Calu3 (cell line): ENCODE results near the gene ACOXL. TPM values are rescaled to one million over a fixed set of nuclear protein-coding genes. Genes with fewer than 3 reads are reported as not detected.
A peak's percentile ranks its signal among the peaks of the same experiment; 100 is the strongest.
"Not testable (repeated sequence)": the region's sequence is repeated elsewhere in the genome, so short reads cannot be mapped to it uniquely, and the experiment has no call there.

Source experiments
- BruUV-seq: library from RNA; stranded (reverse); fragments of 400-500 nt; replicated peaks from 2 replicates; lab custom pipeline; 2021; lab: Mats Ljungman, UMichigan
- CTCF ChIA-PET: fragments of 300-600 bp; sonication (Branson Sonifier 250); formaldehyde crosslinking; loops from one replicate; lab custom pipeline; 2022; ENCODE audit warnings: antibody characterized with exemption; lab: Charles Lee
- DNase-seq: peaks from one replicate; pipeline ENCODE4 v3.0.0; 2022
- H3K27ac Mint-ChIP-seq: one replicate; pipeline ENCODE4 v1.8.0; 2022; ENCODE audit warnings: mixed read lengths; ENCODE audit not compliant: unreplicated experiment
- H3K27me3 Mint-ChIP-seq: one replicate; pipeline ENCODE4 v1.8.0; 2022; ENCODE audit warnings: mixed read lengths; ENCODE audit not compliant: unreplicated experiment
- H3K36me3 Mint-ChIP-seq: one replicate; pipeline ENCODE4 v1.8.0; 2022; ENCODE audit warnings: mild to moderate bottlenecking, moderate library complexity, mixed read lengths; ENCODE audit not compliant: insufficient read depth, unreplicated experiment
- H3K4me1 Mint-ChIP-seq: one replicate; pipeline ENCODE4 v1.8.0; 2022; ENCODE audit warnings: mild to moderate bottlenecking, low read depth, mixed read lengths; ENCODE audit not compliant: unreplicated experiment
- H3K4me3 Mint-ChIP-seq: one replicate; pipeline ENCODE4 v1.8.0; 2022; ENCODE audit warnings: mild to moderate bottlenecking, low read depth, moderate library complexity, mixed read lengths; ENCODE audit not compliant: unreplicated experiment
- H3K9me3 Mint-ChIP-seq: one replicate; pipeline ENCODE4 v1.8.0; 2022; ENCODE audit warnings: low read depth, mixed read lengths; ENCODE audit not compliant: unreplicated experiment
- intact Hi-C: fragments of 100-400 bp; cut with micrococcal nuclease; formaldehyde crosslinking; loops from one replicate; pipeline ENCODE4 v1.10.0; 2022; ENCODE audit not compliant: unreplicated experiment
- total RNA-seq: library from RNA; stranded (reverse); gene quantifications from 2 replicates; pipeline ENCODE4 v1.2.3, GENCODE V29; 2022
- TF ChIP-seq, protein P1 (sequence below): fragments of 200-600 bp; IDR thresholded peaks from one replicate; pipeline ENCODE4 v1.8.0; 2022; ENCODE audit warnings: antibody characterized with exemption; ENCODE audit not compliant: unreplicated experiment

Gene ACOXL
- total RNA-seq, 1 experiment from 2014 or later, result 2.7 TPM

DNA sequence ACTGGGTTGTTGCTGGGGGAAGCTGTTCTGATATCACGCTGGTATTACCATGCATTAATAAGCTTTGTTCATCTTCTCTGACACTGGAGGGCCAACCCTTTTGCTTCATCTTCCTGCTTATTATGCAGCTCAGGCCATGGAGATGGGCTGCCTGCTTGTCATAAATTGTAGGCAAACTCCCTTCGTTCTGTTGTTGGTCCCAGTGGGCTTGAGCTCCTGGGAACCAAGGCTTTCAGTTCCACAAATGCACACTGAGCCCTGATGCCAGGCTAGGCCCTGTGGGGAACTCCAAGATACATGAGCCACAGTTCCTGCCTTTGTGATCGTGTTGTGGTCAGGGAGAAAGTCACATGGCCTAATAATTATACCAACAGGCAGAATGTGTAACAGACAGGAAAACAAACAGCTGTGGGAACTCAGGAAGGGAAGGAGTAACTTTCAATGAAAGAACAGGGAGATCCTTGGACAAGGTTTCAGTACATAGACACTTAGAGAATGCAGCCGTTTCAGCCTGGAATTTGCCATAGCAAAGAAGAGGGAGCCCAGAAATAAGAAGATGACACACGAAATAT is 339.3 kb downstream of the ACOXL start:
- H3K9me3 Mint-ChIP-seq, result peaks cover 5% of the 10 kb centered on the region
- H3K4me1 Mint-ChIP-seq, result peaks cover 53% of the 10 kb centered on the region
- TF ChIP-seq, protein P1, sequence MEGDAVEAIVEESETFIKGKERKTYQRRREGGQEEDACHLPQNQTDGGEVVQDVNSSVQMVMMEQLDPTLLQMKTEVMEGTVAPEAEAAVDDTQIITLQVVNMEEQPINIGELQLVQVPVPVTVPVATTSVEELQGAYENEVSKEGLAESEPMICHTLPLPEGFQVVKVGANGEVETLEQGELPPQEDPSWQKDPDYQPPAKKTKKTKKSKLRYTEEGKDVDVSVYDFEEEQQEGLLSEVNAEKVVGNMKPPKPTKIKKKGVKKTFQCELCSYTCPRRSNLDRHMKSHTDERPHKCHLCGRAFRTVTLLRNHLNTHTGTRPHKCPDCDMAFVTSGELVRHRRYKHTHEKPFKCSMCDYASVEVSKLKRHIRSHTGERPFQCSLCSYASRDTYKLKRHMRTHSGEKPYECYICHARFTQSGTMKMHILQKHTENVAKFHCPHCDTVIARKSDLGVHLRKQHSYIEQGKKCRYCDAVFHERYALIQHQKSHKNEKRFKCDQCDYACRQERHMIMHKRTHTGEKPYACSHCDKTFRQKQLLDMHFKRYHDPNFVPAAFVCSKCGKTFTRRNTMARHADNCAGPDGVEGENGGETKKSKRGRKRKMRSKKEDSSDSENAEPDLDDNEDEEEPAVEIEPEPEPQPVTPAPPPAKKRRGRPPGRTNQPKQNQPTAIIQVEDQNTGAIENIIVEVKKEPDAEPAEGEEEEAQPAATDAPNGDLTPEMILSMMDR, result no peak
- H3K36me3 Mint-ChIP-seq, result peaks cover 22% of the 10 kb centered on the region
- peak overlapping the region; percentile 86 for H3K27ac Mint-ChIP-seq
- no TSS peak for BruUV-seq
- CTCF ChIA-PET, result interaction anchor here (0.6 to 1.0 kb wide), 2 partner anchors 38 to 857 kb away, joined by 3 to 4 read pairs; no protein-coding TSS in a partner anchor
- peak; percentile 33 for DNase-seq
- intact Hi-C loops, result loop anchor here (2.0 kb wide), 1 partner anchor 39 kb away; no protein-coding TSS in a partner anchor
- peak overlapping the region; percentile 14 for H3K4me3 Mint-ChIP-seq
- no peaks in the 10 kb centered on the region for H3K27me3 Mint-ChIP-seq

DNA sequence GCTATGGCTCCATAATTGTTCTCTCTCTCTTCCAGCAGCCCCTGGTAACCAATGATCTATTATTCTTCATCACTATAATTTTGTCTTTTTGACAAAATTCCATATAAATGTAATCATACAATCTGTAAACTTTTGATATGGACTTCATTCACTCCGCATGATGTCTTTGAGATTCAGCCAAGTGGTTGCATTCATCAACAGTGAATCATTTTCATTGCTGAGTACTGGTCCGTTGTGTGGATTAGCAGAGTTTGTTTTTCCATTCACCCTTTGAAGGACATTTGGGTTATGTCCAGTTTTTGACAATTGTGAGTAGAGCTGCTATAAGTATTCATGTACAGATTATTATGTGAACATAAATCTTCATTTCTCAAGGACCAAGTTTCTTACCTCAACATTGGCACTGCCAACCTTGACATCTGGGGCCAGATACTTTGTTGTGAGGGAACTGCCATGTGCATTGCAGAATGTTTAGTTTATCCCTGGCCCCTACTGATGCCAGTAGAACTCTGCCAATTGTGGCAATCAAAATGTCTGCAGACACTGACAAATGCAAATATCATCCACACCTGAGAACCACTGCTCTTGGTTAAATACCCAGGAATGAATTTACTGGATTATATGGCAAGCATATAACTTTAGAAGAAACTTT is 340.0 kb downstream of the ACOXL start:
- no TSS peak for BruUV-seq
- Mint-ChIP-seq H3K27me3 (no peaks in the 10 kb centered on the region), H3K27ac (peak overlapping the region; percentile 86), H3K4me3 (peak overlapping the region; percentile 14), H3K4me1 (peaks cover 51% of the 10 kb centered on the region), H3K9me3 (peaks cover 5% of the 10 kb centered on the region), H3K36me3 (peaks cover 22% of the 10 kb centered on the region)
- CTCF ChIA-PET, result interaction anchor here (0.6 kb wide), 1 partner anchor 16 kb away, joined by 4 read pairs; no protein-coding TSS in a partner anchor
- intact Hi-C loops, result loop anchor here (2.0 kb wide), 1 partner anchor 40 kb away; no protein-coding TSS in a partner anchor
- TF ChIP-seq, protein P1, result no peak
- no peak for DNase-seq

DNA sequence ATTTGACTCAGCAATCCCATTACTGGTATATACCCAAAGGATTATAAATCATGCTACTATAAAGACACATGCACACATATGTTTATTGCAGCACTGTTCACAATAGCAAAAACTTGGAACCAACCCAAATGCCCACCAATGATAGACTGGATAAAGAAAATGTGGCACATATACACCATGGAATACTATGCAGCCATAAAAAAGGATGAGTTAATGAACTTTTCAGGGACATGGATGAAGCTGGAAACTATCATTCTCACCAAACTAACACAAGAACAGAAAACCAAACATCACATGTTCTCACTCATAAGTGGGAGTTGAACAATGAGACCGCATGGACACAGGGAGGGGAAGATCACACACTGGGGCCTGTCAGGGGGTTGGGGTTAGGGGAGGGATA is 350.3 kb downstream of the ACOXL start:
- H3K27ac Mint-ChIP-seq, H3K9me3 Mint-ChIP-seq, BruUV-seq, CTCF ChIA-PET, intact Hi-C loops, DNase-seq, H3K4me1 Mint-ChIP-seq, H3K4me3 Mint-ChIP-seq, H3K36me3 Mint-ChIP-seq: not testable (repeated sequence)
- peaks cover 34% of the 10 kb centered on the region for H3K27me3 Mint-ChIP-seq

DNA sequence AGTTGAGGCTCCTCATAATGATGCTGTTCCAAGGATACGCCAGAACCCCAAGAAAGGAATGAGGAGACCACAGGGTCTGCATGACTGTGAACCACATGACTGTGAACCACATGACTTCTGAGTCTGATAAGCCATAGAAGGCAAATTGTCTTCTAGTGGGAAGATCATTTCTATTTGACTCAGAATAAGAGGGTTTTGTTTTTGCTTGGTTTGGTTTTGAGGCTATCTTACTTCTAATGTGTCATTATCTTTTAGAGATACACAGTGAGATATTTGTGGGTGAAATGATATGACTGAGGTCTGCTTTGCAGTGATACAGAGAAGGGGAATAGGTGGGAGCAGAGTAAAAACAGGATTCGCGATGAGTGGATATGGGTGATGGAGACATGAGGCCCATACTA is 359.4 kb downstream of the ACOXL start:
- Mint-ChIP-seq H3K9me3 (no peaks in the 10 kb centered on the region), H3K4me1 (no peaks in the 10 kb centered on the region), H3K27me3 (peaks cover 40% of the 10 kb centered on the region), H3K4me3 (no peak overlapping the region), H3K36me3 (no peaks in the 10 kb centered on the region), H3K27ac (no peak overlapping the region)
- TF ChIP-seq, protein P1, result no peak
- intact Hi-C loops, result no loop called here
- DNase-seq, result no peak
- BruUV-seq, result no TSS peak
- CTCF ChIA-PET, result no interaction called here

DNA sequence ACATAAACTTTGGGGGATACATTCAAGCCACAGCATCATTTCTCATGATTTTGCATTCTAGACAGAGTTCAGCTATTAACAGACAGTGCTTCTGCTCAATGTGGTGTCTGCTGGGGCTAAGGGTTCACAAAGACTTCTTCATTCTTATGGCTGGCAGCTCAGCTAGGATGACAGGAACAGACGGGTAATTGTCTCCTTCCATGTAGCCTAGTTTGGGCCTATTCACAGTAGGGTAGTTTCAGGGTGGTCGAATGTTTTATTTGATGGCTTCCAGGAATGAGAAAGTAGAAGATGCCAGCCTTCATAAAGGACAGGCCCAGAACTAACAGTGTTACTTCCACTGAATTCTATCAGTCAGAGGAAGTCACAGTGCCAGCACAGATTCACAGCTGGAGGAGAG is 362.3 kb downstream of the ACOXL start:
- H3K27ac Mint-ChIP-seq, result no peak overlapping the region

More for the DNA sequence above, 362.3 kb downstream of the ACOXL start:
- H3K36me3 Mint-ChIP-seq, result no peaks in the 10 kb centered on the region
- intact Hi-C loops, result no loop called here
- TF ChIP-seq, protein P1, result no peak
- no peak overlapping the region for H3K4me3 Mint-ChIP-seq
- H3K27me3 Mint-ChIP-seq, result peaks cover 26% of the 10 kb centered on the region
- no TSS peak for BruUV-seq
- no peak for DNase-seq
- CTCF ChIA-PET, result no interaction called here
- H3K9me3 Mint-ChIP-seq, result no peaks in the 10 kb centered on the region
- H3K4me1 Mint-ChIP-seq, result no peaks in the 10 kb centered on the region
